Colonic mucosa (tissue), 4 donors: ENCODE results near the gene HEBP2. TPM values are rescaled to one million over a fixed set of nuclear protein-coding genes. Genes with fewer than 3 reads are reported as not detected.

Source experiments
- DNase-seq: peaks from one replicate; pipeline ENCODE4 v3.0.0-alpha.2; 2020
- H3K27ac ChIP-seq: fragments of 200-600 bp; one replicate; pipeline ENCODE4 v1.8.0; 2021
- H3K27me3 ChIP-seq: fragments of 200-600 bp; one replicate; pipeline ENCODE4 v1.8.0; 2021
- H3K36me3 ChIP-seq: fragments of 200-600 bp; one replicate; pipeline ENCODE4 v1.8.0; 2021
- H3K4me1 ChIP-seq: fragments of 200-600 bp; one replicate; pipeline ENCODE4 v1.8.0; 2021; ENCODE audit warnings: mild to moderate bottlenecking
- H3K4me3 ChIP-seq: fragments of 200-600 bp; one replicate; pipeline ENCODE4 v1.8.0; 2021
- H3K9ac ChIP-seq, 2 donors: one replicate each; pipeline ENCODE4 v1.7.0; 2013; ENCODE audit warnings: control low read depth in 2 of 2, low read depth in 2 of 2, low read length in 2 of 2
- H3K9me3 ChIP-seq: fragments of 200-600 bp; one replicate; pipeline ENCODE4 v1.8.0; 2021
- CTCF ChIP-seq: fragments of 200-600 bp; IDR thresholded peaks from one replicate; pipeline ENCODE4 v1.8.0; 2022; ENCODE audit warnings: antibody characterized with exemption, mild to moderate bottlenecking
- intact Hi-C: fragments of 100-400 bp; cut with DNase I; formaldehyde crosslinking; loops from one replicate; pipeline ENCODE4 v1.14.1; 2022
- total RNA-seq, 2 donors: library from RNA; stranded (reverse); fragmentation: NEBNext Ultra II Directional in 1 of 2; extraction: Animal tissue kit (Norgen Biotek cat#: 25700) in 1 of 2; gene quantifications; one replicate each; pipeline ENCODE4 v1.2.1, GENCODE V29; 2021
- donor health status: healthy.
- donor health status: DM: no; HTN: no; CAD: no.
- donor health status: DM: no; HTN: no; CAD: no.

HEBP2 gene
- total RNA-seq, 2 donors from 2014 or later, result 82.3 to 93.6 TPM

GRCh38 chr6:138404666-138405337, 779 bp downstream of the HEBP2 start:
- Histone ChIP-seq H3K27ac (peak overlapping the region; percentile 86), H3K4me3 (peak overlapping the region; percentile 70), H3K36me3 (no peaks in the 10 kb centered on the region), H3K9ac (peak overlapping the region; percentile 96 to 99), H3K27me3 (no peaks in the 10 kb centered on the region), H3K4me1 (peaks cover 4% of the 10 kb centered on the region), H3K9me3 (no peaks in the 10 kb centered on the region)
- peak; percentile 53 for DNase-seq
- intact Hi-C loops, result loop anchor here (5.0 kb wide), 1 partner anchor 288 kb away; no protein-coding TSS in a partner anchor
- no peak for TF ChIP-seq CTCF

- no peaks in the 10 kb centered on the region for H3K36me3 ChIP-seq
- H3K27me3 ChIP-seq, result no peaks in the 10 kb centered on the region
- no peak for DNase-seq
- peaks cover 4% of the 10 kb centered on the region for H3K4me1 ChIP-seq
- H3K9ac ChIP-seq, result peak overlapping the region in 1 of 2 donors; percentile 68
- intact Hi-C loops, result loop anchor here (5.0 kb wide), 1 partner anchor 289 kb away; no protein-coding TSS in a partner anchor
- peak overlapping the region; percentile 70 for H3K4me3 ChIP-seq
- no peak for TF ChIP-seq CTCF
- no peaks in the 10 kb centered on the region for H3K9me3 ChIP-seq
- peak overlapping the region; percentile 86 for H3K27ac ChIP-seq
These were observed 1.9 kb downstream of the HEBP2 start for GRCh38 chr6:138405816-138406413.

GRCh38 chr6:138406443-138406842, 2.4 kb downstream of the HEBP2 start:
- intact Hi-C loops, result loop anchor here (5.0 kb wide), 1 partner anchor 289 kb away; no protein-coding TSS in a partner anchor
- TF ChIP-seq CTCF, result peak; percentile 27
- Histone ChIP-seq H3K9ac (peak overlapping the region in 1 of 2 donors; percentile 68), H3K9me3 (no peaks in the 10 kb centered on the region), H3K4me1 (peaks cover 4% of the 10 kb centered on the region), H3K27me3 (no peaks in the 10 kb centered on the region), H3K4me3 (no peak overlapping the region), H3K27ac (peak overlapping the region; percentile 86), H3K36me3 (no peaks in the 10 kb centered on the region)
- peak; percentile 57 for DNase-seq

GRCh38 chr6:138410048-138410735, 6.2 kb downstream of the HEBP2 start:
- no peak for TF ChIP-seq CTCF
- H3K36me3 ChIP-seq, result no peaks in the 10 kb centered on the region

GRCh38 chr6:138410972-138411880, 7.2 kb downstream of the HEBP2 start:
- no peak for TF ChIP-seq CTCF
- DNase-seq, result no peak
- H3K36me3 ChIP-seq, result no peaks in the 10 kb centered on the region
- no peak overlapping the region for H3K9ac ChIP-seq
- no peaks in the 10 kb centered on the region for H3K4me1 ChIP-seq
- intact Hi-C loops, result no loop called here
- H3K27me3 ChIP-seq, result no peaks in the 10 kb centered on the region
- H3K9me3 ChIP-seq, result no peaks in the 10 kb centered on the region
- no peak overlapping the region for H3K4me3 ChIP-seq
- no peak overlapping the region for H3K27ac ChIP-seq

More at GRCh38 chr6:138410048-138410735, 6.2 kb downstream of the HEBP2 start:
- no peaks in the 10 kb centered on the region for H3K9me3 ChIP-seq
- H3K4me3 ChIP-seq, result no peak overlapping the region
- DNase-seq, result no peak
- H3K9ac ChIP-seq, result no peak overlapping the region
- intact Hi-C loops, result no loop called here
- no peaks in the 10 kb centered on the region for H3K27me3 ChIP-seq
- H3K27ac ChIP-seq, result no peak overlapping the region
- H3K4me1 ChIP-seq, result no peaks in the 10 kb centered on the region
